Peyer's patch (tissue), 4 donors: ENCODE data around the gene CA5A. TPM values are rescaled to one million over a fixed set of nuclear protein-coding genes. Genes with fewer than 3 reads are reported as not detected.
"Not testable (repeated sequence)": the region's sequence is repeated elsewhere in the genome, so short reads cannot be mapped to it uniquely, and the experiment has no call there.

Experiments used
- DNase-seq, 3 donors: peaks; one replicate each; pipeline ENCODE4 v3.0.0-alpha.2; 2017 to 2019
- H3K27ac ChIP-seq, 4 donors: fragments of 200-600 bp; sonication (generic); one replicate each; pipeline ENCODE4 v1.5.1; 2016 to 2019
- H3K27me3 ChIP-seq, 2 donors: fragments of 200-600 bp; sonication (generic); one replicate each; pipeline ENCODE4 v1.5.1; 2019
- H3K36me3 ChIP-seq, 3 donors: fragments of 200-600 bp; sonication (generic); one replicate each; pipeline ENCODE4 v1.5.1; 2016 to 2019
- H3K4me1 ChIP-seq, 4 donors: fragments of 200-600 bp; sonication (generic); one replicate each; pipeline ENCODE4 v1.5.1; 2016 to 2019
- H3K4me3 ChIP-seq, 4 donors: fragments of 200-600 bp; sonication (generic); 1 replicate in 3 of 4; 2 replicates in 1 of 4; pipeline ENCODE4 v1.5.1; 2016 to 2019; ENCODE audit warnings: mild to moderate bottlenecking in 1 of 4
- H3K9me3 ChIP-seq, 4 donors: fragments of 200-600 bp; sonication (generic); one replicate each; pipeline ENCODE4 v1.5.1; 2016 to 2019; ENCODE audit warnings: mild to moderate bottlenecking in 1 of 4
- POLR2A ChIP-seq, 2 donors: fragments of 450-650 bp; IDR thresholded peaks; one replicate each; pipeline ENCODE4 v1.5.1; 2017; ENCODE audit warnings: antibody characterized with exemption in 2 of 2, mild to moderate bottlenecking in 2 of 2, moderate library complexity in 2 of 2
- total RNA-seq, 4 donors: library from RNA; depleted of rRNA; stranded (reverse); fragments of >200 nt; gene quantifications; one replicate each; pipeline ENCODE4 v1.1.0, GENCODE V29; 2016
- TF ChIP-seq, protein P1 (sequence below), 6 experiments: fragments of 450-650 bp in 4 of 6; fragments of 200-600 bp in 2 of 6; sonication (generic) in 1 of 6; IDR thresholded peaks; one replicate each; pipeline ENCODE4 v1.5.1; 2017 to 2019; ENCODE audit warnings: antibody characterized with exemption in 6 of 6, mild to moderate bottlenecking in 3 of 6, moderate library complexity in 1 of 6

CA5A gene
- total RNA-seq, 4 donors from 2014 or later = not detected

DNA sequence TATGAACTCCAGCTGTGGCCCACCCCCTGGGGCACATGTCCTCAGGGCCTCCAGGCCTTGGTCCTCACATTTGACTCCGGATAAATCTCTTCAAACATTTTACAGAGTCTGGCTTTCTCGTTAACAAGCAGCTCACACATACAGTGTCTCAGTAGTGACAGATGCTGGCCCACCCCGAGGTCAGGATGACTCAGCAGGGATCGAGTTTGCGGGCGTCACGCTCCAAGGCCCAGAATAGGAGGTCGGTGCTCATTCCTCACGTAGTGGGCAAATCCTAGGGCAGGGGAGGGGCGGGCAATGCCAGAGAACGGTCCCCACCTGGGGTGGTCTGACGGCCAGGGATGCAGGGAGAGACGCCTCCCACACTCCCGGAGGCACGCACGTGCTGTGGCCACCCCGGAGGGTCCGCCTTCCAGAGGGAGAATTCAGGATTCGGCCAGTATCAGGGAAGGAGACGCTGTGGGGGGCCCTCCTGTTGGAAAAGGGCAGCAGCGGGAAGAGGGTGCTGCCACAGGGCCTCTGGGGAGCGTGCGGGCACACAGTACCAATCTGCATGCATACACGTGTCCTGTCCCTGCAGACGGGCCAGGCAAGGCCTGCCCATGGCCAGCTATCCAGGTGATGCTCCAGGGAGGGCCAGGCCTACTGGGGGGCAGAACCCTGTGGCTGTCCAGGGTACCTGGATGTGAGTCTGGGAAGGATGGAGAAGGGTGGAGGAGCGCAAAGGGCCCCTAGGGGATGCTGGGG lies 75.6 kb downstream of the CA5A start:
- H3K4me3 ChIP-seq = no peak overlapping the region
- TF ChIP-seq, protein P1, sequence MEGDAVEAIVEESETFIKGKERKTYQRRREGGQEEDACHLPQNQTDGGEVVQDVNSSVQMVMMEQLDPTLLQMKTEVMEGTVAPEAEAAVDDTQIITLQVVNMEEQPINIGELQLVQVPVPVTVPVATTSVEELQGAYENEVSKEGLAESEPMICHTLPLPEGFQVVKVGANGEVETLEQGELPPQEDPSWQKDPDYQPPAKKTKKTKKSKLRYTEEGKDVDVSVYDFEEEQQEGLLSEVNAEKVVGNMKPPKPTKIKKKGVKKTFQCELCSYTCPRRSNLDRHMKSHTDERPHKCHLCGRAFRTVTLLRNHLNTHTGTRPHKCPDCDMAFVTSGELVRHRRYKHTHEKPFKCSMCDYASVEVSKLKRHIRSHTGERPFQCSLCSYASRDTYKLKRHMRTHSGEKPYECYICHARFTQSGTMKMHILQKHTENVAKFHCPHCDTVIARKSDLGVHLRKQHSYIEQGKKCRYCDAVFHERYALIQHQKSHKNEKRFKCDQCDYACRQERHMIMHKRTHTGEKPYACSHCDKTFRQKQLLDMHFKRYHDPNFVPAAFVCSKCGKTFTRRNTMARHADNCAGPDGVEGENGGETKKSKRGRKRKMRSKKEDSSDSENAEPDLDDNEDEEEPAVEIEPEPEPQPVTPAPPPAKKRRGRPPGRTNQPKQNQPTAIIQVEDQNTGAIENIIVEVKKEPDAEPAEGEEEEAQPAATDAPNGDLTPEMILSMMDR (IDR thresholded peaks at IDR 0.05) = no peak
- TF ChIP-seq POLR2A (IDR thresholded peaks at IDR 0.05) = no peak
- no peaks in the 10 kb centered on the region for H3K9me3 ChIP-seq
- no peaks in the 10 kb centered on the region for H3K36me3 ChIP-seq
- no peak for DNase-seq
- H3K4me1 ChIP-seq = peaks cover 0 to 15% (median 3%) of the 10 kb centered on the region in 4 donors
- peak overlapping the region in 2 of 4 donors; percentile 13 to 17 for H3K27ac ChIP-seq
- H3K27me3 ChIP-seq = no peaks in the 10 kb centered on the region

DNA sequence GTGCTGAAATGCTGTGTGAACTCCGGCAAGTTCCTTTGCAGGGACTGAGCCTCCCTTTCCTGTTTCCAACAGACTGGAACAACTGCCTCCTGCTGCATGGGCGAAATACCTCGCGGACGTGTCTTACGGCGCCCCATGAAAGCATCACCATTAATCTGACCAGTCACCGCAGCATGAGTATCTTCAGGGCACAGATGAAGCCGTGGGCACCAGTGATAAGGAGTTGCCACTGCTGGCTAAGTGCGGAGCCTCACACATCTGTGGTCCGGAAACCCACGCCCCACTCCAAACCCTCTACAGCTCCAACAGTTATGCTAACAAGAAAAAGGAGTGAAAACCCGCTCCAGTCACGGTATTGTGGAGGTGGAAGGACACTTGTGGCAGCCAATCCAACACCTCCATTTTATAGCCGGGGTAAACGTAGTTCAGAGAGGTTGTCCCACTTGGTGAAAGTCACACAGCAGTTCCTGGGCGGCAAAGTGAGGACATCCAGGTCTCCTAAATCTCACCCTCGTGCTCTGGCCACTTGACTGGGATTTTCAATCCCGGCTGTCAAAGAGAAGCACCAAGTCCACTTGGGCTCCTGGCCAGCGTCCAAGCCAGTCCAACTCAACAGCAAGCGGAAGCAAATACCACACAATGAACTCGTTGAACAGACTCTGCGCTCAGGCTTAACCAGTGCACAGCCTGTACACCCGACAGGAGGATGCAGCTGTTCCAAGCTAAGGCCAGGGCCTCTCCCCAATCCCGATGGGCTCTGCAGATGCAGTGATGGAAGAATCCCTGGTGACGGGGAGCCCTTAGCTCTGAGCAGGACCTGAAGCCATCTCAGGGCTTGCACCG lies 78.0 kb downstream of the CA5A start:
- H3K27ac ChIP-seq = peak overlapping the region in 2 of 4 donors; percentile 19 to 83
- not testable (repeated sequence) for H3K4me3 ChIP-seq, H3K9me3 ChIP-seq, H3K27me3 ChIP-seq, H3K36me3 ChIP-seq
- H3K4me1 ChIP-seq = peaks cover 2 to 38% (median 10%) of the 10 kb centered on the region in 4 donors
- peak in 1 of 3 donors; percentile 63 for DNase-seq

DNA sequence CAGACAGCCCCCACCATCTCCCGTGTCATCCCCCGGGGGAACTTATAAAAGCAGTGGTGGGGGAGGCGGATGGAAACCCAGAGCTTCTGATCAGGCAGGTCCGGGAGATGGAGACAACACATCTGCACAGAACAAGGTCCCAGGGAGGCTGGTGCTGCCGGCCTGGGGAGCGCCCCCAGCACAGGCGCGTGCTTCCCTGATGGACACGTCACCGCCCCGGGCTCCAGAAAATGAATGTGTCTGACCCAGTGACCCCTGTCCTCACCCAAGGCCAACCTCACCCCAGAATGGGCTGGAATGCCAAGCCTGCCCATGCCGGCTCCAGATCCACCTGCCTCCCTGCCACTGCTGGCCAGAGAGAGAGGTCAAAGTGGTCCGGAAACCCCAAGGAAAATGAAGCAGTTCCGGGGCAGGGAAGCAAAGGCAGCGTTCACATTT lies 79.5 kb downstream of the CA5A start:
- H3K27ac ChIP-seq = peak overlapping the region; percentile 81 to 94 (median 86)
- H3K4me3 ChIP-seq = peak overlapping the region in 3 of 4 donors; percentile 24 to 39 (median 38)
- H3K9me3 ChIP-seq = no peaks in the 10 kb centered on the region
- TF ChIP-seq, protein P1 (IDR thresholded peaks at IDR 0.05) = no peak
- TF ChIP-seq POLR2A (IDR thresholded peaks at IDR 0.05) = no peak
- H3K36me3 ChIP-seq = no peaks in the 10 kb centered on the region
- peaks cover 4 to 45% (median 13%) of the 10 kb centered on the region in 4 donors for H3K4me1 ChIP-seq
- no peaks in the 10 kb centered on the region for H3K27me3 ChIP-seq
- peak in 1 of 3 donors; percentile 50 for DNase-seq

DNA sequence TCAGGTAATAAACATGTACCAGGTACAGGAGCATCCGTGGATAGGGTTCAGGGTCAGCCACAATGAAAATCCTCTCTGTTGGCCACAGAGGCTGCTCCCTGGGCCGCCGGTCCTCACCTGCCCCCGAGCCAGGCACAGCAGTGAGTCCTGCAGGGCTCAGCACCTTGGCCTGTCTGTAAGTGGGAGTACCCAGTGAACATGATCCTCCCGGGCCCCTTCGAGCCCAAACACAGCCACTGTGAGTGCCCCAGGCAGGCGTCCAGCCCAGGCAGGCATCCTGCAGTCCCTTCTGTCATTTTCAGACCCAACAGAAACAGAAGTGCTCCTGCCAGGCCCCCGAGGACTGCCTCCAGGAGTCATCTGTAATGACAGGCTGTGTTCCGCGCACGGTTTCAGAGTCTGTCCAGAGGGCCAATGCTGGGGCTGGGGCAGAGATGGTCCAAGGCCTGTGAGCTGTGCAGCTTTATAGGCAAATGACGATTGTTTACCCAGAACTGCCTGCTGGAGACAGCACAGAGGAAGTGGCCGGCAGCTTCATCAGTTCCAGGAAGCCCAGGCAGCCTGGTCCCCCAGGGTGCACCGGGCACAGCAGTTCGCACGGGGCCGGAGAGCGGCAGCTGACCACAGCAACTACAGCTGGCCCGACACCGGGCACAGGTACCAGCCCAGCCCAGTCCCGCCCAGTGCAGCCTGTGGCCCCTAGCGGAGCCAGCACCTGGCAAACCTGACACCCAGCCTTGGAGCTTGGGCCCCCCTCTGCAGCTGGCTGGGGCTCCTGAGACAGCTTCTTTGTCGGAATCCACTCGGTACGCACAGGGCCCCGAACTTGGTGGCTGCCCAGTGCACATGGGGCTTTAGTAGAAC lies 80.2 kb downstream of the CA5A start:
- H3K4me3 ChIP-seq = peak overlapping the region; percentile 24 to 42 (median 38)
- H3K27ac ChIP-seq = peak overlapping the region; percentile 81 to 94 (median 86)
- no peaks in the 10 kb centered on the region for H3K9me3 ChIP-seq
- TF ChIP-seq, protein P1 (IDR thresholded peaks at IDR 0.05) = no peak
- TF ChIP-seq POLR2A (IDR thresholded peaks at IDR 0.05) = peak; percentile 23 to 39
- no peaks in the 10 kb centered on the region for H3K27me3 ChIP-seq
- DNase-seq = peak; percentile 66 to 93 (median 87)
- H3K36me3 ChIP-seq = peaks cover 0 to 4% (median 0%) of the 10 kb centered on the region in 3 donors
- peaks cover 4 to 45% (median 13%) of the 10 kb centered on the region in 4 donors for H3K4me1 ChIP-seq

DNA sequence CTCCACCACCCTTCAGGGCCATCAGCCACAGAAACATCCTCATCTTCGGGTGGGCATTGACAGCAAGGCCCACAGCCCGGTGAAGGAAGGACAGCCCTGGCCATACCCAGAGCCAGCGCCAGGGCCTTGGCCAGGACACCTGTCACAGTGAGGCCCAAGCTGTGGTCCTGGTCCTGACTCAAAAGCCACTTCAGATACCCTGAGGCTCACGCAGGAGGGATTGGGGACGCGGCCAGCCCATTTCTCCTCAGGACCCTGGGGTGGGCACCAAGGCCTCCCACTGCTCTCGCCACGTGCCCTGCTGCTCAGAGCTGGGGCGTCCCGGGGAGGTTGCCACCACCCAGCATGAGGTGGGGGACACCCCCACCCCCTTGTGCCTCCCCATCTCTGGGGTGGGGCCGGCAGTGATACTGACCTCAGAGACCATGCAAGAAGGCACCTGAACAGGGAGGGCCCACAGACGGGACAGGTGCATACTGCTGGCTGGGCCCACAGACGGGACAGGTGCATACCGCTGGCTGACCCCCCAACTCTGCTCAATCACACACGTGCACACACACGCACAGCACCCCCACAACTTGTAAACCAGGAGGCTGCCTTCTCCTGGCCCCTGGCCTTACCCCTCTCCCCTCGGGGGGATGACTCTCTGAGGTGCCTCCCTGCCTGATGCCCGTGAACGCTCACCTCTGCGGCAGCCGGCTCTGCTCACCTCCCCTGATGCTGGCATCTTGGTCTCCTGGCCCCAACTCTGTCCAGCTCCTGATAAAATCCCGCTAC lies 81.2 kb downstream of the CA5A start:
- TF ChIP-seq POLR2A (IDR thresholded peaks at IDR 0.05) = no peak
- TF ChIP-seq, protein P1 (IDR thresholded peaks at IDR 0.05) = no peak
- Histone ChIP-seq H3K27ac (peak overlapping the region; percentile 81 to 94 (median 86)), H3K4me1 (peaks cover 6 to 50% (median 16%) of the 10 kb centered on the region in 4 donors), H3K36me3 (peaks cover 0 to 10% (median 0%) of the 10 kb centered on the region in 3 donors), H3K4me3 (peak overlapping the region in 1 of 4 donors; percentile 27), H3K9me3 (no peaks in the 10 kb centered on the region), H3K27me3 (no peaks in the 10 kb centered on the region)
- no peak for DNase-seq
